ENCODE data around the gene CRYBG2. TPM values are rescaled to one million over a fixed set of nuclear protein-coding genes. Genes with fewer than 3 reads are reported as not detected.
"Not testable (repeated sequence)": the region's sequence is repeated elsewhere in the genome, so short reads cannot be mapped to it uniquely, and the experiment has no call there.

The CRYBG2 gene
- total RNA-seq, 1 donor from 2014 or later = 0.51 TPM

GRCh38 chr1:26321315-26322041 is 32.5 kb downstream of the CRYBG2 start:
- peak; percentile 54 to 79 for DNase-seq (ENCODE audit: low read depth in 2 of 2)

- no peak for DNase-seq (ENCODE audit: low read depth in 2 of 2)
Measured at GRCh38 chr1:26320896-26321295, 33.0 kb downstream of the CRYBG2 start.

GRCh38 chr1:26318338-26319064 is 35.4 kb downstream of the CRYBG2 start:
- DNase-seq (ENCODE audit: low read depth in 2 of 2) = no peak

GRCh38 chr1:26317612-26318337 is 36.2 kb downstream of the CRYBG2 start, which contains the start of gene CD52:
CD52 (plus strand) TSS chr1:26317958; CDS start chr1:26318018, 60 bp downstream.
- DNase-seq (ENCODE audit: low read depth in 2 of 2) = no peak

- no peak for DNase-seq (ENCODE audit: low read depth in 2 of 2)
Measured at GRCh38 chr1:26317146-26317545, 36.8 kb downstream of the CRYBG2 start.

- DNase-seq (ENCODE audit: low read depth in 2 of 2) = no peak
Measured at GRCh38 chr1:26315874-26316850, 37.8 kb downstream of the CRYBG2 start.

- DNase-seq (ENCODE audit: low read depth in 2 of 2) = no peak
Measured at GRCh38 chr1:26314501-26314900, 39.4 kb downstream of the CRYBG2 start.

- DNase-seq (ENCODE audit: low read depth in 2 of 2) = not testable (repeated sequence)
Measured at GRCh38 chr1:26307966-26308899, 45.7 kb downstream of the CRYBG2 start.

- DNase-seq (ENCODE audit: low read depth in 2 of 2) = no peak
Measured at GRCh38 chr1:26307363-26307781, 46.6 kb downstream of the CRYBG2 start.

GRCh38 chr1:26306290-26307229 is 47.4 kb downstream of the CRYBG2 start, which contains the start of gene UBXN11:
UBXN11 (minus strand) TSS chr1:26306636; CDS start chr1:26302883, 3,753 bp downstream.
- peak; percentile 92 to 95 for DNase-seq (ENCODE audit: low read depth in 2 of 2)

GRCh38 chr1:26305667-26306289 is 48.2 kb downstream of the CRYBG2 start:
- DNase-seq (ENCODE audit: low read depth in 2 of 2) = no peak

- peak in 1 of 2 donors; percentile 30 for DNase-seq (ENCODE audit: low read depth in 2 of 2)
Measured at GRCh38 chr1:26302733-26303405, 51.1 kb downstream of the CRYBG2 start.

- no peak for DNase-seq (ENCODE audit: low read depth in 2 of 2)
Measured at GRCh38 chr1:26300578-26301275, 53.2 kb downstream of the CRYBG2 start.

GRCh38 chr1:26297791-26298124 is 56.2 kb downstream of the CRYBG2 start:
- DNase-seq (ENCODE audit: low read depth in 2 of 2) = no peak

- DNase-seq (ENCODE audit: low read depth in 2 of 2) = no peak
Measured at GRCh38 chr1:26297057-26297790, 56.7 kb downstream of the CRYBG2 start.

GRCh38 chr1:26296340-26297056 is 57.4 kb downstream of the CRYBG2 start:
- DNase-seq (ENCODE audit: low read depth in 2 of 2) = no peak
